ENCODE measurements around the gene RGS5. TPM values are rescaled to one million over a fixed set of nuclear protein-coding genes. Genes with fewer than 3 reads are reported as not detected.

RGS5 gene
- polyA plus RNA-seq, 3 donors = 7.3 to 12.6 (median 9.5) TPM

GRCh38 chr1:163163881-163164582, 38.7 kb downstream of the RGS5 start:
- peak in 1 of 11 donors; percentile 10 for DNase-seq (ENCODE audit: extremely low read depth in 1 of 11, low read depth in 9 of 11, low spot score in 4 of 11)

GRCh38 chr1:163163163-163163562, 39.6 kb downstream of the RGS5 start:
- no peak for DNase-seq (ENCODE audit: extremely low read depth in 1 of 11, low read depth in 9 of 11, low spot score in 4 of 11)

- no peak for DNase-seq (ENCODE audit: extremely low read depth in 1 of 11, low read depth in 9 of 11, low spot score in 4 of 11)
Observed at GRCh38 chr1:163162381-163162914, 40.3 kb downstream of the RGS5 start.

- DNase-seq (ENCODE audit: extremely low read depth in 1 of 11, low read depth in 9 of 11, low spot score in 4 of 11) = no peak
Observed at GRCh38 chr1:163161841-163162240, 40.9 kb downstream of the RGS5 start.

- no peak for DNase-seq (ENCODE audit: extremely low read depth in 1 of 11, low read depth in 9 of 11, low spot score in 4 of 11)
Observed at GRCh38 chr1:163161337-163161736, 41.4 kb downstream of the RGS5 start.

GRCh38 chr1:163155606-163156005, 47.1 kb downstream of the RGS5 start:
- DNase-seq (ENCODE audit: extremely low read depth in 1 of 11, low read depth in 9 of 11, low spot score in 4 of 11) = no peak

GRCh38 chr1:163148911-163149310, 53.8 kb downstream of the RGS5 start:
- DNase-seq (ENCODE audit: extremely low read depth in 1 of 11, low read depth in 9 of 11, low spot score in 4 of 11) = no peak

GRCh38 chr1:163147019-163147418, 55.7 kb downstream of the RGS5 start:
- DNase-seq (ENCODE audit: extremely low read depth in 1 of 11, low read depth in 9 of 11, low spot score in 4 of 11) = no peak

- no peak for DNase-seq (ENCODE audit: extremely low read depth in 1 of 11, low read depth in 9 of 11, low spot score in 4 of 11)
Observed at GRCh38 chr1:163145435-163145834, 57.3 kb downstream of the RGS5 start.

- DNase-seq (ENCODE audit: extremely low read depth in 1 of 11, low read depth in 9 of 11, low spot score in 4 of 11) = no peak
Observed at GRCh38 chr1:163144418-163144817, 58.3 kb downstream of the RGS5 start.

GRCh38 chr1:163142152-163142551, 60.6 kb downstream of the RGS5 start:
- no peak for DNase-seq (ENCODE audit: extremely low read depth in 1 of 11, low read depth in 9 of 11, low spot score in 4 of 11)

- no peak for DNase-seq (ENCODE audit: extremely low read depth in 1 of 11, low read depth in 9 of 11, low spot score in 4 of 11)
Observed at GRCh38 chr1:163141556-163141955, 61.2 kb downstream of the RGS5 start.

- no peak for DNase-seq (ENCODE audit: extremely low read depth in 1 of 11, low read depth in 9 of 11, low spot score in 4 of 11)
Observed at GRCh38 chr1:163137556-163138265, 65.0 kb downstream of the RGS5 start.

GRCh38 chr1:163131981-163132380, 70.7 kb downstream of the RGS5 start:
- DNase-seq (ENCODE audit: extremely low read depth in 1 of 11, low read depth in 9 of 11, low spot score in 4 of 11) = no peak

- DNase-seq (ENCODE audit: extremely low read depth in 1 of 11, low read depth in 9 of 11, low spot score in 4 of 11) = no peak
Observed at GRCh38 chr1:163130225-163130856, 72.4 kb downstream of the RGS5 start.

GRCh38 chr1:163128282-163128681, 74.4 kb downstream of the RGS5 start:
- no peak for DNase-seq (ENCODE audit: extremely low read depth in 1 of 11, low read depth in 9 of 11, low spot score in 4 of 11)

GRCh38 chr1:163124812-163125211, 77.9 kb downstream of the RGS5 start:
- no peak for DNase-seq (ENCODE audit: extremely low read depth in 1 of 11, low read depth in 9 of 11, low spot score in 4 of 11)

GRCh38 chr1:163120372-163120771, 82.3 kb downstream of the RGS5 start:
- no peak for DNase-seq (ENCODE audit: extremely low read depth in 1 of 11, low read depth in 9 of 11, low spot score in 4 of 11)

GRCh38 chr1:163119707-163120106, 83.0 kb downstream of the RGS5 start:
- no peak for DNase-seq (ENCODE audit: extremely low read depth in 1 of 11, low read depth in 9 of 11, low spot score in 4 of 11)

GRCh38 chr1:163115887-163116286, 86.8 kb downstream of the RGS5 start:
- no peak for DNase-seq (ENCODE audit: extremely low read depth in 1 of 11, low read depth in 9 of 11, low spot score in 4 of 11)
